GM21529 (cell line): ENCODE measurements around the gene CNTD1.
"Not testable (repeated sequence)": the region's sequence is repeated elsewhere in the genome, so short reads cannot be mapped to it uniquely, and the experiment has no call there.

ENCODE experiments used
- ATAC-seq: cut with Tn5 transposase; IDR thresholded peaks from one replicate; pipeline ENCODE4 v1.9.1; 2021; ENCODE audit not compliant: unreplicated experiment

Gene CNTD1

GRCh38 chr17:42844761-42845555 is 46.3 kb downstream of the CNTD1 start:
- ATAC-seq: no peak

DNA sequence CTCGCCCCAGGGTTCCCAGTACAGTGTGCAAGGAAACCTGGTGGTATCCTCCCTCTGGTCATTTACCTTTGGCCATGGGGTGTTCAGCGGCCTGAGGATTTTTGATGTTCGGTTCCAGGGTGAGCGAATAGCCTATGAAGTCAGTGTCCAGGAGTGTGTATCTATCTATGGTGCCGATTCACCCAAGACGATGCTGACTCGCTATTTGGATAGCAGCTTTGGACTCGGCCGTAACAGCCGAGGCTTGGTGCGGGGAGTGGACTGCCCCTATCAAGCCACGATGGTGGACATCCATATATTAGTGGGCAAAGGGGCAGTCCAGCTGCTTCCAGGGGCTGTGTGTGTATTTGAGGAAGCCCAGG is 46.9 kb downstream of the CNTD1 start:
- ATAC-seq: no peak

DNA sequence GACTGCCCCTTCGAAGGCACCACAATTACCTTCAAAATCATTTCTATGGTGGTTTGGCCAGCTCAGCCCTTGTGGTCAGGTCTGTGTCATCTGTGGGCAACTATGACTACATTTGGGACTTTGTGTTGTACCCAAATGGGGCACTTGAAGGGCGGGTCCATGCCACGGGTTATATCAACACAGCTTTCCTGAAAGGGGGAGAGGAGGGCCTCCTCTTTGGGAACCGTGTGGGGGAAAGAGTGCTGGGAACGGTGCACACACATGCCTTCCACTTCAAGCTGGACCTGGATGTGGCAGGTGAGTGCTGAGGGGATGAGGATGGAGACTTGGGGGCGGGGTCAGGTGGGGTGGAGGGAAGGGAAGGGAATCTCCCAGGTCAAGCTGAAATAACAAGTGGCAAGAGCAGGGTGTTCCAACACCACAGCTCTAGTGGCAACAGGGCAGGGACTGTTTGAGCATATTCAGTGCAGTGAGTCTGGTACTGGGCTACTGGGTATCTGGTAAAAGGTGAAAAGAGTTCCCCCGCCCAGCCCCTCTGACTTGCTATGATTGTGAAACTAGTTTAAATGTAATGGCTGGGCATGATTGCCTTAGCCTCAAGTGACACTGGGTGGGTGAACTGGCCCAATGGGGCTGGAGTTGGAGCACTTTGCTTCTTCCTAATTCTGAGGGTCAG is 47.4 kb downstream of the CNTD1 start:
- no peak for ATAC-seq

GRCh38 chr17:42846594-42847280 is 48.1 kb downstream of the CNTD1 start:
- no peak for ATAC-seq

GRCh38 chr17:42848093-42848492 is 49.4 kb downstream of the CNTD1 start:
- no peak for ATAC-seq

- no peak for ATAC-seq
Observed at GRCh38 chr17:42849031-42849430, 50.4 kb downstream of the CNTD1 start.

DNA sequence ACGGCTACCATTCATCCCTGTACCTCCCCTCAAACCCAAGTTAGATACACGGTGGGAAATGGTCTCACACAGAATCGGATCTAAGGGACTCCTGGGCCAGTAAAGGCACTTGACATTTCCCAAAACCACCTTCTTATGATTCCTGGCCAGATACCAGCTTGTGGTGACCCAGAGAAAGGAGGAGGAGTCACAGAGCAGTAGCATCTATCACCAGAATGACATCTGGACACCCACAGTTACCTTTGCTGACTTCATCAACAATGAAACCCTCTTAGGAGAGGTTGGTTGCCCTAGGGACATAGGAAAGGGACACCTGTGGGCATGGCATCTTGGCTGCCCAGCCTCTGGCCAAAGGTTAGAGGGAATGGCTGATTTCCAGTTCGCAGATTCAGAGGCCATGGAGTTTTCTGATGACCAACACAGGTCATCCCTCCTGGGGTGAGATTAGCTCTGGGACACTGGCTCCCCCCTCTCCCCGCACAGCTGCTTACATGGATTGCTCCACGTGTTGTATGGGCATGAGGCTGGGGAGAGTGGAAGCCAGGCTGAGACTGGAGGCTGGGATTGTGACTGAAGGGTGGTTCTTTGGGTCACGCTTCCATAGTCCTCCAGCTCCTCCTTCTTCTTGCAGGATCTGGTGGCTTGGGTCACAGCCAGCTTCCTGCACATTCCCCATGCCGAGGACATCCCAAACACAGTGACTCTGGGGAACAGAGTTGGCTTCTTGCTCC is 51.0 kb downstream of the CNTD1 start:
- ATAC-seq: no peak

DNA sequence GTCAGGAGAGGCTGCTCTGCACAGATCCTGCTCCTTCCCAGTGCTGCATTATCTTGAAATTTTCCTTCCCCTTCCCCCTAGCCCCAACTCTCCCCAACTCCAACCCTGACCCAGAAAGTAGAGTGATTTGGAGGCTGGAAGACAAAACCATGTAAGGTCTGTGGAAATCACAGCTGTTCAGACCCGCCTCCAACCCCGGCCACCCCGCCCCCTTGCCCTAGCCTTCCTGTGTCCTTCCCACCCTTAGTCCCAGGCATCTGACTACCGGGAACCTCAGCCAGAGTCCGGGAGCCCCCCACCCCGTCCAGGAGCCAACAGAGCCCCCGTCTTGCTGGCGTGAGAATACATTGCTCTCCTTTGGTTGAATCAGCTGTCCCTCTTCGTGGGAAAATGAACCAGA is 52.3 kb downstream of the CNTD1 start, which contains the start of gene AOC3:
Gene AOC3 (plus strand): TSS at position 246 of the 400 bp plus-strand sequence. CDS start 145 bp downstream, at position 391.
- no peak for ATAC-seq

DNA sequence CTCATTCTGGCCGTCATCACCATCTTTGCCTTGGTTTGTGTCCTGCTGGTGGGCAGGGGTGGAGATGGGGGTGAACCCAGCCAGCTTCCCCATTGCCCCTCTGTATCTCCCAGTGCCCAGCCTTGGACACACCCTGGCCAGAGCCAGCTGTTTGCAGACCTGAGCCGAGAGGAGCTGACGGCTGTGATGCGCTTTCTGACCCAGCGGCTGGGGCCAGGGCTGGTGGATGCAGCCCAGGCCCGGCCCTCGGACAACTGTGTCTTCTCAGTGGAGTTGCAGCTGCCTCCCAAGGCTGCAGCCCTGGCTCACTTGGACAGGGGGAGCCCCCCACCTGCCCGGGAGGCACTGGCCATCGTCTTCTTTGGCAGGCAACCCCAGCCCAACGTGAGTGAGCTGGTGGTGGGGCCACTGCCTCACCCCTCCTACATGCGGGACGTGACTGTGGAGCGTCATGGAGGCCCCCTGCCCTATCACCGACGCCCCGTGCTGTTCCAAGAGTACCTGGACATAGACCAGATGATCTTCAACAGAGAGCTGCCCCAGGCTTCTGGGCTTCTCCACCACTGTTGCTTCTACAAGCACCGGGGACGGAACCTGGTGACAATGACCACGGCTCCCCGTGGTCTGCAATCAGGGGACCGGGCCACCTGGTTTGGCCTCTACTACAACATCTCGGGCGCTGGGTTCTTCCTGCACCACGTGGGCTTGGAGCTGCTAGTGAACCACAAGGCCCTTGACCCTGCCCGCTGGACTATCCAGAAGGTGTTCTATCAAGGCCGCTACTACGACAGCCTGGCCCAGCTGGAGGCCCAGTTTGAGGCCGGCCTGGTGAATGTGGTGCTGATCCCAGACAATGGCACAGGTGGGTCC is 52.9 kb downstream of the CNTD1 start:
- ATAC-seq: not testable (repeated sequence)

DNA sequence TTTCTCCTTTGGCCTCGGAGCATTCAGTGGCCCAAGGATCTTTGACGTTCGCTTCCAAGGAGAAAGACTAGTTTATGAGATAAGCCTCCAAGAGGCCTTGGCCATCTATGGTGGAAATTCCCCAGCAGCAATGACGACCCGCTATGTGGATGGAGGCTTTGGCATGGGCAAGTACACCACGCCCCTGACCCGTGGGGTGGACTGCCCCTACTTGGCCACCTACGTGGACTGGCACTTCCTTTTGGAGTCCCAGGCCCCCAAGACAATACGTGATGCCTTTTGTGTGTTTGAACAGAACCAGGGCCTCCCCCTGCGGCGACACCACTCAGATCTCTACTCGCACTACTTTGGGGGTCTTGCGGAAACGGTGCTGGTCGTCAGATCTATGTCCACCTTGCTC is 53.7 kb downstream of the CNTD1 start:
- ATAC-seq: no peak

GRCh38 chr17:42853004-42853403 is 54.3 kb downstream of the CNTD1 start:
- no peak for ATAC-seq

GRCh38 chr17:42853597-42853967 is 54.9 kb downstream of the CNTD1 start:
- ATAC-seq: no peak

DNA sequence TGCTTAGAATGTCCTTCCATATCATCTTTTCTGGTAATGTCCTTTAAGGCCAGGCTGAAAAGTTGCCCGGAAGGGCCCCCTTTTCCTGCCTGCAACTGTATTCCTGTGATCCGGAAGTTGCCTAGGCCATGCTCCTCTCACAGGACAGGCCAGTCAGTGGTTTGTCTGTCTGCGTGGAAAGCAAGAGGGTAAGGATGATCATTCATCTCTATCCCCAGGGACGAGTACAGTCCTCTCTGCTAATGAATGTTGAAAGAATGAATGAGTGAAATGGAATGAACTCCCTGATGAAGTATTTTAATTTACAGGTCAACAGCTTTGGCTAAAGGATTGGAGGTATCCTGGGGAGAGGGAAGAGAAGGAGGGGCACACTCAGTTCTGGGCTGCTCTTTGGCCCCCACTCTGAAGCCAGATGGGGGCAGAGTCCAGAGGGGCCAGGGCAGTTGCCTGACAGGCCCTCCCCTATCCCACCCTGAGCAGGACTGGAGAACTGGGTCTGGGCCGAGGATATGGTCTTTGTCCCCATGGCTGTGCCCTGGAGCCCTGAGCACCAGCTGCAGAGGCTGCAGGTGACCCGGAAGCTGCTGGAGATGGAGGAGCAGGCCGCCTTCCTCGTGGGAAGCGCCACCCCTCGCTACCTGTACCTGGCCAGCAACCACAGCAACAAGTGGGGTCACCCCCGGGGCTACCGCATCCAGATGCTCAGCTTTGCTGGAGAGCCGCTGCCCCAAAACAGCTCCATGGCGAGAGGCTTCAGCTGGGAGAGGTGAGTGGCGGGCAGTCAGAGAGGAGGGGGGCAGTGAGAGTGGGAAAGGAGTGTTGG is 55.5 kb downstream of the CNTD1 start:
- no peak for ATAC-seq

DNA sequence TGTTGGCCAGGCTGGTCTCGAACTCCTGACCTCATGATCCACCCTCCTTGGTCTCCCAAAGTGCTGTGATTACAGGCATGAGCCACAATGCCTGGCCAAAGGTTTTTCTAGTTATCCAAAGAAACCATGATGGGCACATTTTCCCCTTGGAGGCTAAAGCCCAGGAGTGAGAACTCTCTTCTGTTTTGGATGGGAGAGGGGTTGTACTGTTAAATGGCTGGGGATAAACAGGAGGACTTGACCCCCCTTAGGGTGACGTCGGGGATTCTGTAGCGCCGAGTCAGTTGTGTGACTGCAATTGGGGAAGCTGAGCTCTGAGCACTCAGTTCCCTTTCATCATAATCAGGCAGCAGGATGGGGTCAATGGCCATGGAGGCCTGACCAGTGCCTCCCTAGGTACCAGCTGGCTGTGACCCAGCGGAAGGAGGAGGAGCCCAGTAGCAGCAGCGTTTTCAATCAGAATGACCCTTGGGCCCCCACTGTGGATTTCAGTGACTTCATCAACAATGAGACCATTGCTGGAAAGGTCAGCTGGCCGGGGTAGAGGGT is 56.5 kb downstream of the CNTD1 start:
- ATAC-seq: no peak

DNA sequence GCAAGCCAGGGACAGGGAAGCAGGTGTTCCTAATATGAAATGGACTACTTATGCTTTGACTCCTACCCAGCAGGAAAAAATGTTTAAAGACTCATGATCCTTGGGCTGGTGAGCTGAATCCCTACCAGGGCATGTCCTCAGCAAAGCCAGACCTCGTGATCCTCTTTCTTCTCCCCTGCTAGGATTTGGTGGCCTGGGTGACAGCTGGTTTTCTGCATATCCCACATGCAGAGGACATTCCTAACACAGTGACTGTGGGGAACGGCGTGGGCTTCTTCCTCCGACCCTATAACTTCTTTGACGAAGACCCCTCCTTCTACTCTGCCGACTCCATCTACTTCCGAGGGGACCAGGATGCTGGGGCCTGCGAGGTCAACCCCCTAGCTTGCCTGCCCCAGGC is 57.4 kb downstream of the CNTD1 start:
- not testable (repeated sequence) for ATAC-seq

GRCh38 chr17:42856516-42856915 is 57.9 kb downstream of the CNTD1 start:
- not testable (repeated sequence) for ATAC-seq

GRCh38 chr17:42857389-42857788 is 58.7 kb downstream of the CNTD1 start:
- no peak for ATAC-seq
